ENCODE data around the gene PLEKHJ1.
A peak's percentile ranks its signal among the peaks of the same experiment; 100 is the strongest.

The PLEKHJ1 gene

DNA sequence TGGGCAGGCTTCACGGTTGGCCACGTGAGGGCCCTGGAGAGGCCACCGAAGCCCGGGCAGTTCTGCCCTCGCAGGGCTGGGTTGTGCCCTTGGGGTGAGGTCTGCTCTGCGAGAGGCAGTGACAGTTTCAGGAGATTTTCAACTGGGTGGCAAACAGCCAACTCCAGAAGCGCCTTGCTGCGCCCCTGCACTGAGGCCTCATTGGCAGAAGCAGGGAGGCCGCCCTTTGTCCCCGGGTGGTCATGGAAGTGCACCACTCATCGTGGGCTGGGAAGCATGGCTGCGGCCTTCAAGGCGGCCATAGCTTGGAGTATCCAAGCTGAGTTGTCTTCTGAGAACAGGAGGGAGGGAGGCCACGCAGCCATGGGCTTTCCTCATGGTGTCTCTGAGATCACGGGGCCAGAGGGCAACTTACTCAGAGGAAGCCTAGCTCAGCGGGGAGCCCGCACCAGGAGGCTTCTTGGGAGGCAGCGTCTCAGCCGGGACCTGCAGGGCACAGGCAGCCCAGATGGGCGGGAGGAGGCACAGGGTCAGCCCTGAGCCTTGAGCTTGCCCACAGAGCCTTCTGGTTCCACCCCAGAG, 14.8 kb downstream of the PLEKHJ1 start:
- Histone ChIP-seq H3K27ac (ENCODE audit: low read length) (no peak overlapping the region), H3K36me3 (ENCODE audit: control insufficient read depth in 1 of 2, insufficient read depth in 2 of 2, low read length in 2 of 2) (peaks cover 18 to 68% of the 10 kb centered on the region in 2 donors), H3K27me3 (ENCODE audit: low read depth, low read length) (no peaks in the 10 kb centered on the region)

DNA sequence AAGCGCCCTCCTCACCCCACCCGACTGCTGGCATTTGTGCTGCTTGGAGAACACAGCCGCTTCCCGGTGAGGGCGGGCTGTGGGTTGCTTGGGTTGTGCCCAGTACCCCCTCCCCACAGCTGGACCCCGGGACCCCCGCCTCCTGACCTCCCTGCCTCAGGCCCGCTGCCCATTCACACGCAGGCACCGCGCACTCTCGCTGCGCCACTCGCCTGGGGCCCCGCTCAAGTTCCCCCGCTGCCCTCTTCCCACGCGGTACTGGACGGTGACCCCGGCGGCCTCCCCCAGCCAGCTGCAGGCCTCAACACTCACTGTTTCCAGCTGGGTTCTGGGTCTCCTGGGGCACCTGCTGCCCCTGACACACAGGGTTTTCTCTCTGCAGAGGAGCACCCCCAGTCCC, 16.4 kb downstream of the PLEKHJ1 start:
- H3K27ac ChIP-seq (ENCODE audit: low read length): no peak overlapping the region

More for the DNA sequence above, 14.8 kb downstream of the PLEKHJ1 start:
- H3K9me3 ChIP-seq (ENCODE audit: control insufficient read depth in 1 of 2, low read length in 2 of 2): no peaks in the 10 kb centered on the region
- H3K4me3 ChIP-seq (ENCODE audit: low read depth in 1 of 2, low read length in 2 of 2): no peak overlapping the region
- no peaks in the 10 kb centered on the region for H3K4me1 ChIP-seq (ENCODE audit: control insufficient read depth in 1 of 2, insufficient read depth in 2 of 2, low read length in 2 of 2)

GRCh38 chr19:2217591-2217990, 18.5 kb downstream of the PLEKHJ1 start:
- Histone ChIP-seq H3K27me3 (ENCODE audit: low read depth, low read length) (no peaks in the 10 kb centered on the region), H3K4me1 (ENCODE audit: control insufficient read depth in 1 of 2, insufficient read depth in 2 of 2, low read length in 2 of 2) (no peaks in the 10 kb centered on the region), H3K36me3 (ENCODE audit: control insufficient read depth in 1 of 2, insufficient read depth in 2 of 2, low read length in 2 of 2) (peaks cover 14 to 79% of the 10 kb centered on the region in 2 donors), H3K9me3 (ENCODE audit: control insufficient read depth in 1 of 2, low read length in 2 of 2) (no peaks in the 10 kb centered on the region), H3K27ac (ENCODE audit: low read length) (no peak overlapping the region), H3K4me3 (ENCODE audit: low read depth in 1 of 2, low read length in 2 of 2) (no peak overlapping the region)

More for the DNA sequence above, 16.4 kb downstream of the PLEKHJ1 start:
- no peaks in the 10 kb centered on the region for H3K27me3 ChIP-seq (ENCODE audit: low read depth, low read length)
- no peaks in the 10 kb centered on the region for H3K9me3 ChIP-seq (ENCODE audit: control insufficient read depth in 1 of 2, low read length in 2 of 2)
- peaks cover 17 to 69% of the 10 kb centered on the region in 2 donors for H3K36me3 ChIP-seq (ENCODE audit: control insufficient read depth in 1 of 2, insufficient read depth in 2 of 2, low read length in 2 of 2)
- no peak overlapping the region for H3K4me3 ChIP-seq (ENCODE audit: low read depth in 1 of 2, low read length in 2 of 2)
- no peaks in the 10 kb centered on the region for H3K4me1 ChIP-seq (ENCODE audit: control insufficient read depth in 1 of 2, insufficient read depth in 2 of 2, low read length in 2 of 2)

GRCh38 chr19:2216361-2217225, 19.5 kb downstream of the PLEKHJ1 start:
- Histone ChIP-seq H3K4me1 (ENCODE audit: control insufficient read depth in 1 of 2, insufficient read depth in 2 of 2, low read length in 2 of 2) (no peaks in the 10 kb centered on the region), H3K27ac (ENCODE audit: low read length) (no peak overlapping the region), H3K27me3 (ENCODE audit: low read depth, low read length) (no peaks in the 10 kb centered on the region), H3K36me3 (ENCODE audit: control insufficient read depth in 1 of 2, insufficient read depth in 2 of 2, low read length in 2 of 2) (peaks cover 22 to 82% of the 10 kb centered on the region in 2 donors), H3K9me3 (ENCODE audit: control insufficient read depth in 1 of 2, low read length in 2 of 2) (no peaks in the 10 kb centered on the region), H3K4me3 (ENCODE audit: low read depth in 1 of 2, low read length in 2 of 2) (no peak overlapping the region)

GRCh38 chr19:2215281-2215751, 20.8 kb downstream of the PLEKHJ1 start:
- Histone ChIP-seq H3K27me3 (ENCODE audit: low read depth, low read length) (no peaks in the 10 kb centered on the region), H3K36me3 (ENCODE audit: control insufficient read depth in 1 of 2, insufficient read depth in 2 of 2, low read length in 2 of 2) (peaks cover 22 to 91% of the 10 kb centered on the region in 2 donors), H3K27ac (ENCODE audit: low read length) (no peak overlapping the region)

DNA sequence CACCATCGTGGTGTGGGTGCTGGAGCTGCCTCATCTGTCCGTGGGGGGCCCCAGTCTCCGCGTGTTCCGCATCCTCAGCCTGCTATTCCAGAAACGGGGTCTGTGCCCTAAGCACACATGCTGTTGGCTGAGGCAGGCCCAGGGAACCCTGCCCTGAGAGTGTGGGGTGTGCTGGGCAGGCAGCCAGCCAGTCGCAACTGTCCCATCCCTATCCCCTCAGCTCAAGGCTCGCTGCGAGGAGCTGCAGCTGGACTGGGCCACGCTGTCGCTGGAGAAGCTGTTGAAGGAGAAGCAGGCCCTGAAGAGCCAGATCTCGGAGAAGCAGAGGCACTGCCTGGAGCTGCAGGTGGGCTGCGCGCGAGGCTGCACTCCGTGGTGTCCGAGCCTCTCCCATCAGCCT, 21.9 kb downstream of the PLEKHJ1 start:
- H3K4me1 ChIP-seq (ENCODE audit: control insufficient read depth in 1 of 2, insufficient read depth in 2 of 2, low read length in 2 of 2): no peaks in the 10 kb centered on the region
- peaks cover 22 to 87% of the 10 kb centered on the region in 2 donors for H3K36me3 ChIP-seq (ENCODE audit: control insufficient read depth in 1 of 2, insufficient read depth in 2 of 2, low read length in 2 of 2)
- H3K9me3 ChIP-seq (ENCODE audit: control insufficient read depth in 1 of 2, low read length in 2 of 2): no peaks in the 10 kb centered on the region
- H3K27ac ChIP-seq (ENCODE audit: low read length): no peak overlapping the region
- no peak overlapping the region for H3K4me3 ChIP-seq (ENCODE audit: low read depth in 1 of 2, low read length in 2 of 2)
- H3K27me3 ChIP-seq (ENCODE audit: low read depth, low read length): no peaks in the 10 kb centered on the region

More at GRCh38 chr19:2215281-2215751, 20.8 kb downstream of the PLEKHJ1 start:
- no peaks in the 10 kb centered on the region for H3K4me1 ChIP-seq (ENCODE audit: control insufficient read depth in 1 of 2, insufficient read depth in 2 of 2, low read length in 2 of 2)
- no peaks in the 10 kb centered on the region for H3K9me3 ChIP-seq (ENCODE audit: control insufficient read depth in 1 of 2, low read length in 2 of 2)
- no peak overlapping the region for H3K4me3 ChIP-seq (ENCODE audit: low read depth in 1 of 2, low read length in 2 of 2)

- no peak overlapping the region for H3K4me3 ChIP-seq (ENCODE audit: low read depth in 1 of 2, low read length in 2 of 2)
- no peaks in the 10 kb centered on the region for H3K9me3 ChIP-seq (ENCODE audit: control insufficient read depth in 1 of 2, low read length in 2 of 2)
- no peak overlapping the region for H3K27ac ChIP-seq (ENCODE audit: low read length)
- peaks cover 0 to under 1% of the 10 kb centered on the region in 2 donors for H3K4me1 ChIP-seq (ENCODE audit: control insufficient read depth in 1 of 2, insufficient read depth in 2 of 2, low read length in 2 of 2)
- H3K36me3 ChIP-seq (ENCODE audit: control insufficient read depth in 1 of 2, insufficient read depth in 2 of 2, low read length in 2 of 2): peaks cover 22 to 84% of the 10 kb centered on the region in 2 donors
- no peaks in the 10 kb centered on the region for H3K27me3 ChIP-seq (ENCODE audit: low read depth, low read length)
Observed at GRCh38 chr19:2213799-2214198, 22.3 kb downstream of the PLEKHJ1 start.

DNA sequence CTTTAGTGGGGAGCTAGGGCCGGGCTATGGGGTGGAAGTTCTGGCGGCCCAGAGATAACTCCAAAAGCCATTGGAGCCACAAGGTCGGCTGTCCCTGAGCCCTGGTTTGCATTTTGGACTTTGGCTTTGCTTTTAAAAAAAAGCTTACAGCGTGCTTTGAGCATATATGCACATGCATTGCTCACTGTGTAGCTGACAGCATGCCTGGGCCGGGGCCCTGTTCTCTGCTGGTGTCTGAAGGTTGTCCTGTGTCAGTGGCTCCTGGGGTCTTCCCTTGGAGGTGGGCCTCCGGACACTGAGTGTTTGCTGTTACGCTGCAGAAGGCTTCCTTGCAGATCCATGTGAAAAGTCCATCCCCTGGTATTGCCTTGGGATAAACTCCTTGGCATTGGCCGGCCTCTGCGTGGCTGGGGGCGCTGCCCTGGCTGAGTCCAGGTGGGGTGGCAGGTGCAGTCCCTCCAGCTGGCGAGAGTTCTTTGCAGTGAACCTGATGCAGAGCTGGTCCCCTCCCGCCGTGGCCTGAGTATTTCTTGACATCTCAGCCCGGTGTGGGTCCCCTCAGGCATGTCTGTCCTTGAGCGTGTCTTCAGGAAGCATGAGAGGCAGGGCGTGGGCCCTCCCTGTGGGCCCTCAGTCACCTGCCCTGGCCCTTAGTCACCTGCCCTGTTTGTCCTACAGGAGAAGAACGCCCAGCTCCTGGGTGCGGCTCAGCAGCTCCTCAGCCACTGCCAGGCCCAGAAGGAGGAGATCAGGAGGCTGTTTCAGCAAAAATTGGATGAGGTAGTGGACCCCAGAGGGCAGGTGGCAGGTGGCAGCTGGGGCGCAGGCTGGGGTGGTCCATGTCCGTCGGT, 23.0 kb downstream of the PLEKHJ1 start:
- H3K27ac ChIP-seq (ENCODE audit: low read length): peak overlapping the region; percentile 14

DNA sequence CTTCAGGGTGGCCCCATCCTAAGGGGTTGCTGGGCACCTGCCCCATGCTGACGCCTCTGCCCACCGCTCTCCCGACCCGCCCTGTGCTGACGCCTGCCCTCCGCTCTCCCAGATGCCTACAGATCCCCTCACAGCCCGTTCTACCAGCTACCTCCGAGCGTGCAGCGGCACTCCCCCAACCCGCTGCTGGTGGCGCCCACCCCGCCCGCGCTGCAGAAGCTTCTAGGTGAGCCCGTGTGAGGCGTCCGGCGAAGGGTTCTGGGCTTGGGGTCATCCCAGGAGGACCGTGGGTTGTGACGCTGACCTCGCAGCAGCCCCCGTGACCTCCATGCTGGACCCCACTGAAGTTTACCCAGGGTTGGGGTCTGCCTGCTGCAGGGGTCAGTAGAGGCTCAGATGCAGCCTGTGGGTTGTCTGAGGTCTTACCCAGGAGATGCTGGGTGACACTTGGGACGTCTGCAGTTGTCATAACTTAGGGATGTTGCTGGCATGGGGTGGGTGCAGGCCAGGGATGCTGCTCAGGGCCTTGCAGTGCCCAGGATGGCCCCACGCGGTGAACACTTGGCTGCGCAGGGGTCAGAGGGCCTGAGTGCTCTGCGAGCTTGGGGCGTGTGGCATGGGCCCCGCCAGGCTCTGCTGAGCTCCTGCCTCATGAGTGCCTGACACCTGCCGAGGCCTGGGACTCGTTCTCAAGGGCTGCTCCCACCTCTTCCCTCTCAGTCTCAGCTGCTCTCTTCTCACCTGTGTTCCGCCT, 25.0 kb downstream of the PLEKHJ1 start:
- H3K4me1 ChIP-seq (ENCODE audit: control insufficient read depth in 1 of 2, insufficient read depth in 2 of 2, low read length in 2 of 2): peaks cover 0 to 12% of the 10 kb centered on the region in 2 donors
- no peak overlapping the region for H3K4me3 ChIP-seq (ENCODE audit: low read depth in 1 of 2, low read length in 2 of 2)
- H3K36me3 ChIP-seq (ENCODE audit: control insufficient read depth in 1 of 2, insufficient read depth in 2 of 2, low read length in 2 of 2): peaks cover 24 to 80% of the 10 kb centered on the region in 2 donors
- no peaks in the 10 kb centered on the region for H3K27me3 ChIP-seq (ENCODE audit: low read depth, low read length)
- no peaks in the 10 kb centered on the region for H3K9me3 ChIP-seq (ENCODE audit: control insufficient read depth in 1 of 2, low read length in 2 of 2)
- no peak overlapping the region for H3K27ac ChIP-seq (ENCODE audit: low read length)

More for the DNA sequence above, 23.0 kb downstream of the PLEKHJ1 start:
- Histone ChIP-seq H3K4me3 (ENCODE audit: low read depth in 1 of 2, low read length in 2 of 2) (no peak overlapping the region), H3K36me3 (ENCODE audit: control insufficient read depth in 1 of 2, insufficient read depth in 2 of 2, low read length in 2 of 2) (peaks cover 22 to 83% of the 10 kb centered on the region in 2 donors), H3K27me3 (ENCODE audit: low read depth, low read length) (no peaks in the 10 kb centered on the region), H3K4me1 (ENCODE audit: control insufficient read depth in 1 of 2, insufficient read depth in 2 of 2, low read length in 2 of 2) (peaks cover 0 to 8% of the 10 kb centered on the region in 2 donors), H3K9me3 (ENCODE audit: control insufficient read depth in 1 of 2, low read length in 2 of 2) (no peaks in the 10 kb centered on the region)

- Histone ChIP-seq H3K27me3 (ENCODE audit: low read depth, low read length) (no peaks in the 10 kb centered on the region), H3K4me3 (ENCODE audit: low read depth in 1 of 2, low read length in 2 of 2) (no peak overlapping the region), H3K9me3 (ENCODE audit: control insufficient read depth in 1 of 2, low read length in 2 of 2) (no peaks in the 10 kb centered on the region), H3K27ac (ENCODE audit: low read length) (no peak overlapping the region), H3K4me1 (ENCODE audit: control insufficient read depth in 1 of 2, insufficient read depth in 2 of 2, low read length in 2 of 2) (peaks cover 0 to 12% of the 10 kb centered on the region in 2 donors), H3K36me3 (ENCODE audit: control insufficient read depth in 1 of 2, insufficient read depth in 2 of 2, low read length in 2 of 2) (peaks cover 24 to 70% of the 10 kb centered on the region in 2 donors)
Observed at GRCh38 chr19:2210206-2210605, 25.9 kb downstream of the PLEKHJ1 start.
